Parathyroid adenoma (tissue), 2 donors: ENCODE data around the gene CCDC137.

Source experiments
- H2AFZ ChIP-seq: fragments of 300-600 bp; sonication (generic); one replicate; pipeline ENCODE4 v1.7.0; 2017; ENCODE audit warnings: antibody characterized with exemption, mild to moderate bottlenecking
- H3K27ac ChIP-seq: fragments of 300-600 bp; sonication (generic); one replicate; pipeline ENCODE4 v1.7.0; 2017
- H3K27me3 ChIP-seq: fragments of 300-600 bp; sonication (generic); one replicate; pipeline ENCODE4 v1.7.0; 2017; ENCODE audit warnings: low read length; ENCODE audit not compliant: control insufficient read depth, insufficient read depth
- H3K36me3 ChIP-seq: fragments of 300-600 bp; sonication (generic); one replicate; pipeline ENCODE4 v1.7.0; 2017; ENCODE audit warnings: low read length; ENCODE audit not compliant: control insufficient read depth, insufficient read depth
- H3K4me1 ChIP-seq: fragments of 300-600 bp; sonication (generic); one replicate; pipeline ENCODE4 v1.7.0; 2017; ENCODE audit warnings: control low read depth
- H3K4me2 ChIP-seq: fragments of 300-600 bp; sonication (generic); one replicate; pipeline ENCODE4 v1.7.0; 2017; ENCODE audit warnings: low read length
- H3K4me3 ChIP-seq: fragments of 300-600 bp; sonication (generic); one replicate; pipeline ENCODE4 v1.7.0; 2017; ENCODE audit warnings: low read depth, low read length
- H3K79me2 ChIP-seq: fragments of 300-600 bp; sonication (generic); one replicate; pipeline ENCODE4 v1.7.0; 2017; ENCODE audit warnings: control low read depth
- H3K9ac ChIP-seq: fragments of 300-600 bp; sonication (generic); one replicate; pipeline ENCODE4 v1.7.0; 2017; ENCODE audit warnings: mild to moderate bottlenecking
- H3K9me3 ChIP-seq: fragments of 300-600 bp; sonication (generic); one replicate; pipeline ENCODE4 v1.7.0; 2017; ENCODE audit warnings: low read length; ENCODE audit not compliant: control insufficient read depth
- TF ChIP-seq, protein P1 (sequence below): fragments of 300-600 bp; sonication (generic); IDR thresholded peaks from one replicate; pipeline ENCODE4 v1.7.0; 2017; ENCODE audit warnings: antibody characterized with exemption, mild to moderate bottlenecking
- donor health status: primary hyperparathyroidism.

CCDC137 gene

DNA sequence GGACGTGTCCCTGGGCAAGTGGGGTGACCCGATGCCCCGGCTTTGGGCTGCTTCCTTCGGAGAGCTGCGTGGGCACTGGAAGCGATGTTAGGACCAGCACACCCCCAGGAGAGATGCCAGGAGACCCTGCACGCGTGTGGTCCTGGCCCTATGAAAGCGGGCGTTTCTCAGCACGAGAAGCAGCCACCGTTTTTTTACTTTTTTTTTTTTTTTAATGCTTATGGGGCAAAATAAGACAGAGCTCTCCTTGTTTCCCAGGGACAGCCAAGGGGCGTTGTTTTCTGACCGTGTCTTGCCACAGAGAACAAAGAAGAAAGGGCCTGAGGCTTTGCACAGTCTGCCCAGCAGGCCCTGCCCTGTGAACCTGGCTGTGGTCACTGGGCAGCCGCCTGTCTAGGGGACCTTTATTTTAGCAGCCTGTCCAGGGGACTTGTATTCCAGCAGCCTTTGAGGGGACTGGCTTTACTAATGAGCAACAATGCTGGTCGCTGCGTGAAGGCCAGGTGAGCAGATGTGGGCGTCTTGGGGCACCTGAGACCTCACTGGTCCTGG, 46.5 kb downstream of the CCDC137 start:
- Histone ChIP-seq H3K27ac (peak overlapping the region; percentile 96), H2AFZ (peak overlapping the region; percentile 69), H3K36me3 (no peaks in the 10 kb centered on the region), H3K9me3 (no peaks in the 10 kb centered on the region), H3K9ac (peak overlapping the region; percentile 91), H3K79me2 (peaks cover 14% of the 10 kb centered on the region), H3K27me3 (no peaks in the 10 kb centered on the region), H3K4me3 (peak overlapping the region; percentile 81), H3K4me1 (peaks cover 30% of the 10 kb centered on the region), H3K4me2 (peak overlapping the region; percentile 93)
- TF ChIP-seq, protein P1, sequence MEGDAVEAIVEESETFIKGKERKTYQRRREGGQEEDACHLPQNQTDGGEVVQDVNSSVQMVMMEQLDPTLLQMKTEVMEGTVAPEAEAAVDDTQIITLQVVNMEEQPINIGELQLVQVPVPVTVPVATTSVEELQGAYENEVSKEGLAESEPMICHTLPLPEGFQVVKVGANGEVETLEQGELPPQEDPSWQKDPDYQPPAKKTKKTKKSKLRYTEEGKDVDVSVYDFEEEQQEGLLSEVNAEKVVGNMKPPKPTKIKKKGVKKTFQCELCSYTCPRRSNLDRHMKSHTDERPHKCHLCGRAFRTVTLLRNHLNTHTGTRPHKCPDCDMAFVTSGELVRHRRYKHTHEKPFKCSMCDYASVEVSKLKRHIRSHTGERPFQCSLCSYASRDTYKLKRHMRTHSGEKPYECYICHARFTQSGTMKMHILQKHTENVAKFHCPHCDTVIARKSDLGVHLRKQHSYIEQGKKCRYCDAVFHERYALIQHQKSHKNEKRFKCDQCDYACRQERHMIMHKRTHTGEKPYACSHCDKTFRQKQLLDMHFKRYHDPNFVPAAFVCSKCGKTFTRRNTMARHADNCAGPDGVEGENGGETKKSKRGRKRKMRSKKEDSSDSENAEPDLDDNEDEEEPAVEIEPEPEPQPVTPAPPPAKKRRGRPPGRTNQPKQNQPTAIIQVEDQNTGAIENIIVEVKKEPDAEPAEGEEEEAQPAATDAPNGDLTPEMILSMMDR: no peak

DNA sequence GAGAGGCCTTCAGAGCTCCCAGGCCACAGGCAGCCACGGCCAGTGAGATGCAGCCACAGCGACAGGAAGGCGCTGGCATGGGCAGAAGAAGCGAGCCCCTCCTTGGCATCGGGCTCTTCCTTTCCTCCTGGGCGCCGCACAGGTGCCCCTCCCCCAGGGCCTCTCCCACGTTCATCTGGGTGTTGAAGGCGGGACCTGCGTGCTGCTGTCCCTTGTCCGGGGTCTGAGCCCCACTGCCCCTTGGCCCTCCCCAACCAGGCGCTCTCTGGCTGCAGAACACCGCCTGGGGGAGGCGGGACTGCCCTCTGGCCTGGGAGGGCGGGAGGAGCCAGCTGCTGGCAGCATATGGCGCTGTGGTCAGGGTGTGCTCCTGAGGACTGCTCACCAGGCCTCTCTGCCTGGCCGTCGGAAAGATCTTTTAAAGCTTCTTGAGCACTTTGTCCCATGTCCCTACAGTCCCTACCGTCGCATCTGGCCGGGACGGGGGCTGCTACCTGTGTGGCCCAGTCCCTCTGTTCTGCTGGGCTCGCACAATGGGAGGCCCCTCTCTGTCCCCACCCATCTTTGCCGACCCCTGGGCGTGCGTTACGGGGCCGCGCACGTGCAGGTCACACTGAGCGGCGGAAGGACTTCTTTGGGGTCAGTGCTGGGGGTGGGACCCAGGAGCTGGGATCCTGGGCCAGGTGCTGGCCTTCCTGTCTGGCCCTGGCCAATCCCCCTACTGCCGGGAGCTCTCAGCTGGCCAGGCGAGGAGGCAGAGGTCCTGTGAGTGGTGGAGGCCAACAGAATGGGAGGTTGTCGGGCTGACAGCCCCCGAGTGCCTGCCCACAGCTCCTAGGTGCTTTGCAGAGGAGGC, 47.2 kb downstream of the CCDC137 start:
- Histone ChIP-seq H3K36me3 (no peaks in the 10 kb centered on the region), H3K4me2 (peak overlapping the region; percentile 93), H3K27me3 (no peaks in the 10 kb centered on the region), H3K9me3 (no peaks in the 10 kb centered on the region), H3K9ac (peak overlapping the region; percentile 91), H3K79me2 (peaks cover 14% of the 10 kb centered on the region), H3K4me1 (peaks cover 30% of the 10 kb centered on the region), H2AFZ (peak overlapping the region; percentile 68), H3K4me3 (peak overlapping the region; percentile 81), H3K27ac (peak overlapping the region; percentile 96)
- TF ChIP-seq, protein P1: no peak

DNA sequence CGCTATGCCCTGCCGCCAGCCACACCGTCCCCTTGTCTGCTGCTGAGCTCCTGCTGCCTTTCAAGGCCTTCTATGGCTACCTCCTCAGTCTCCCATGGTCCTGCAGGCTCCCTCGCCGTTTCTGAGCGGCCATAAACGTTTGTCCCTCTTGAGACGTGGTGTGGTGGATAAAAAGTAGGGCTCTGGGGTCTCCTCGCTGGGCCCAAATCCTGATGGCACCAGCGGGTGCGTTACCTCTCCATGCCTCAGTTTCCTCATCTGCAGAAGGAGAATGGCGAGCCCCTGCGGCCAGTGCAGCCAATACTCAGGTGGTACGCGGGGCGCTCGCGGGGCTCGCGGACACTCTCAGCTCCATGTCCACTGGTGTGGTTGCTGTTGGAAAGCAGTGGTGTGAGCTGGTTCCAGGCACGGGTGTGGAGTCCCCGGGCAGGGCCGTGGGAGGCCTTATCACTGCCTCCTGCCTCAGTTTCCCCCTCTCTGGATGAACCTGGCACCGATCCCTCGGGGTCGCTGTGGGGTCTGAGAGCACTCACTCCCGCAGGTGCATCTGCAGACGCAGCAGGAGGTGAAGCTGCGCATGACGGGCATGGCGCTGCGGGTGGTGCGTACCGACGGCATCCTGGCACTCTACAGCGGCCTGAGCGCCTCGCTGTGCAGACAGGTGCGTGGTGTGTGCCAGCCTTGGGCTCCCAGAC, 48.0 kb downstream of the CCDC137 start:
- Histone ChIP-seq H3K4me2 (peak overlapping the region; percentile 93), H3K27me3 (no peaks in the 10 kb centered on the region), H3K9ac (peak overlapping the region; percentile 91), H2AFZ (no peak overlapping the region), H3K79me2 (peaks cover 14% of the 10 kb centered on the region), H3K9me3 (no peaks in the 10 kb centered on the region), H3K27ac (peak overlapping the region; percentile 96), H3K4me1 (peaks cover 30% of the 10 kb centered on the region), H3K4me3 (peak overlapping the region; percentile 81), H3K36me3 (no peaks in the 10 kb centered on the region)
- TF ChIP-seq, protein P1: no peak

DNA sequence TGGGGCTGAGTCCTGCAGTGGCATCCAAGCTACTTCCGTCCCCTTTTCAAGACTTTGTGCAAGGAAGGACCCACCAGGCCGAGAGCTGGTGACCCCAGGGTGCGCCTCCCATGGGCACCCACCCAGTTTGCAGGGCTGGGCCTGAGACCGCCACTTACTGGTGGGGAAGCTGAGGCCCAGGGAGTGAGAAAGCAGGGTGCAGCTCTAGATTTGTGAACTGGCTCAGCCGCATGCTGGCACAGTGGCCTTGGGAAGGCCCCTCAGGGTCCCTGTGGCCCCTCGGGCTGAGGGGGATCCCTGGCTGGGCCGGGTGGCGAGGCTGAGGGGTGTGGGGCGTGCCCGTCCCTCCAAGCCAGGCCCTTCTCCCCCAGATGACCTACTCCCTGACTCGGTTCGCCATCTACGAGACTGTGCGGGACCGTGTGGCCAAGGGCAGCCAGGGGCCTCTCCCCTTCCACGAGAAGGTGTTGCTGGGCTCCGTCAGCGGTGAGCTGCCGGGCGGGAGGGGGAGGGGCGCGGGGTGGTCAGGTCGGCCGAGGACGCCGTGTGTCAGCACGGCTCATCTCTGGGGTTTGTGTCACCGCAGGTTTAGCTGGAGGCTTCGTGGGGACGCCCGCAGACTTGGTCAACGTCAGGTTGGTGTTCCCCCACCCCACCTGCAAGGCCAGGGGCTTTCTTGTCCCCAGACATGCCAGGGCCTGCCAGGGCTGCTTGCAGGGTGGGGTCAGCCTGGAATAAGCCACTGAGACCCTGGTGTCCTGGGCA, 48.8 kb downstream of the CCDC137 start:
- H3K79me2 ChIP-seq: peaks cover 14% of the 10 kb centered on the region
- H3K27ac ChIP-seq: peak overlapping the region; percentile 96
- no peaks in the 10 kb centered on the region for H3K27me3 ChIP-seq
- no peak overlapping the region for H3K9ac ChIP-seq
- no peak overlapping the region for H3K4me2 ChIP-seq
- H3K4me1 ChIP-seq: peaks cover 28% of the 10 kb centered on the region
- no peak overlapping the region for H2AFZ ChIP-seq
- no peak overlapping the region for H3K4me3 ChIP-seq
- TF ChIP-seq, protein P1: no peak
- no peaks in the 10 kb centered on the region for H3K36me3 ChIP-seq
- H3K9me3 ChIP-seq: no peaks in the 10 kb centered on the region
